GM18526 (cell line): ENCODE measurements around the gene C1QC.

Experiments used
- POLR2A ChIP-seq: IDR thresholded peaks from 3 replicates; pipeline ENCODE4 v1.6.1; 2011; ENCODE audit not compliant: insufficient read length; ENCODE audit errors: extremely low read depth

C1QC gene

GRCh38 chr1:22661880-22662279 lies 18.4 kb downstream of the C1QC start:
- TF ChIP-seq POLR2A = no peak

GRCh38 chr1:22662318-22662717 lies 18.9 kb downstream of the C1QC start:
- no peak for TF ChIP-seq POLR2A

- no peak for TF ChIP-seq POLR2A
Measured at GRCh38 chr1:22662986-22663408, 19.6 kb downstream of the C1QC start.

GRCh38 chr1:22665752-22666151 lies 22.3 kb downstream of the C1QC start:
- TF ChIP-seq POLR2A = no peak

- no peak for TF ChIP-seq POLR2A
Measured at GRCh38 chr1:22666412-22666811, 23.0 kb downstream of the C1QC start.

GRCh38 chr1:22670352-22670975 lies 27.0 kb downstream of the C1QC start:
- no peak for TF ChIP-seq POLR2A

GRCh38 chr1:22671999-22672398 lies 28.6 kb downstream of the C1QC start:
- TF ChIP-seq POLR2A = no peak

- TF ChIP-seq POLR2A = no peak
Measured at GRCh38 chr1:22673486-22674409, 30.3 kb downstream of the C1QC start.

- TF ChIP-seq POLR2A = no peak
Measured at GRCh38 chr1:22674410-22674749, 30.9 kb downstream of the C1QC start.

- TF ChIP-seq POLR2A = no peak
Measured at GRCh38 chr1:22676916-22677583, 33.6 kb downstream of the C1QC start.

- TF ChIP-seq POLR2A = no peak
Measured at GRCh38 chr1:22677931-22678896, 34.8 kb downstream of the C1QC start.

GRCh38 chr1:22680726-22681125 lies 37.3 kb downstream of the C1QC start:
- TF ChIP-seq POLR2A = no peak

- no peak for TF ChIP-seq POLR2A
Measured at GRCh38 chr1:22681556-22682276, 38.3 kb downstream of the C1QC start.

- no peak for TF ChIP-seq POLR2A
Measured at GRCh38 chr1:22683547-22683946, 40.1 kb downstream of the C1QC start.
